Measurements from ENCODE around the gene CNTF.

GRCh38 chr11:58621586-58622262 lies 741 bp upstream of the CNTF start:
- no peak for TF ChIP-seq CTCF (tag by site-specific recombination; IDR thresholded peaks at IDR 0.05)
- no peak for TF ChIP-seq REST (tag by site-specific recombination; IDR thresholded peaks at IDR 0.05)
- TF ChIP-seq HIC1 (tag by site-specific recombination; IDR thresholded peaks at IDR 0.05), result no peak
- TF ChIP-seq PBX3 (CRISPR knock-in tag; IDR thresholded peaks at IDR 0.05), result no peak
- no peak for TF ChIP-seq ZNF514 (tag by site-specific recombination; IDR thresholded peaks at IDR 0.05)
- no peak for TF ChIP-seq ZNF626 (tag by site-specific recombination; IDR thresholded peaks at IDR 0.05)
- no peak for TF ChIP-seq ZNF558 (tag by site-specific recombination; IDR thresholded peaks at IDR 0.05)
- TF ChIP-seq ZNF776 (tag by site-specific recombination; IDR thresholded peaks at IDR 0.05; ENCODE audit: borderline replicate concordance), result no peak
